Suprapubic skin (tissue), 4 donors: ENCODE data around the gene AP2A1. TPM values are rescaled to one million over a fixed set of nuclear protein-coding genes. Genes with fewer than 3 reads are reported as not detected.

ENCODE experiments used
- DNase-seq, 2 donors: peaks; one replicate each; pipeline ENCODE4 v3.0.0-alpha.2; 2019; ENCODE audit warnings: low spot score in 2 of 2
- H3K27ac ChIP-seq: fragments of 200-600 bp; sonication (generic); one replicate; pipeline ENCODE4 v1.5.1; 2019
- H3K27me3 ChIP-seq: fragments of 200-600 bp; sonication (generic); one replicate; pipeline ENCODE4 v1.5.1; 2019
- H3K36me3 ChIP-seq: fragments of 200-600 bp; sonication (generic); one replicate; pipeline ENCODE4 v1.5.1; 2019
- H3K4me1 ChIP-seq: fragments of 200-600 bp; sonication (generic); one replicate; pipeline ENCODE4 v1.5.1; 2019
- H3K4me3 ChIP-seq: fragments of 200-600 bp; sonication (generic); one replicate; pipeline ENCODE4 v1.5.1; 2019; ENCODE audit warnings: mild to moderate bottlenecking
- H3K9me3 ChIP-seq: fragments of 200-600 bp; sonication (generic); one replicate; pipeline ENCODE4 v1.5.1; 2019
- EP300 ChIP-seq: sonication (generic); formaldehyde crosslinking; IDR thresholded peaks from one replicate; pipeline ENCODE4 v1.6.1; 2017; ENCODE audit warnings: antibody characterized with exemption
- POLR2A ChIP-seq, 2 donors: fragments of 450-650 bp; IDR thresholded peaks; one replicate each; pipeline ENCODE4 v1.6.1; 2017; ENCODE audit warnings: antibody characterized with exemption in 2 of 2, mild to moderate bottlenecking in 2 of 2, moderate library complexity in 2 of 2
- POLR2AphosphoS5 ChIP-seq, 3 donors: sonication (generic); formaldehyde crosslinking; IDR thresholded peaks; one replicate each; pipeline ENCODE4 v1.6.1; 2017; ENCODE audit warnings: antibody characterized with exemption in 3 of 3
- whole genome bisulfite sequencing: methylation state at CpG from one replicate; pipeline ENCODE4 v1.1.5; 2018; 5-methylcytosine and 5-hydroxymethylcytosine counted together
- total RNA-seq, 4 donors: library from RNA; depleted of rRNA; stranded (reverse); fragments of >200 nt; gene quantifications; one replicate each; pipeline ENCODE4 v1.1.0, GENCODE V29; 2016
- TF ChIP-seq, protein P1 (sequence below), 2 donors: fragments of 200-600 bp in 1 of 2; fragments of 450-650 bp in 1 of 2; sonication (generic) in 1 of 2; IDR thresholded peaks; one replicate each; pipeline ENCODE4 v1.5.1; 2016 to 2019; ENCODE audit warnings: antibody characterized with exemption in 2 of 2, mild to moderate bottlenecking in 1 of 2, moderate library complexity in 1 of 2

The AP2A1 gene
- total RNA-seq, 4 donors from 2014 or later = 78.1 to 101 (median 93.4) TPM

DNA sequence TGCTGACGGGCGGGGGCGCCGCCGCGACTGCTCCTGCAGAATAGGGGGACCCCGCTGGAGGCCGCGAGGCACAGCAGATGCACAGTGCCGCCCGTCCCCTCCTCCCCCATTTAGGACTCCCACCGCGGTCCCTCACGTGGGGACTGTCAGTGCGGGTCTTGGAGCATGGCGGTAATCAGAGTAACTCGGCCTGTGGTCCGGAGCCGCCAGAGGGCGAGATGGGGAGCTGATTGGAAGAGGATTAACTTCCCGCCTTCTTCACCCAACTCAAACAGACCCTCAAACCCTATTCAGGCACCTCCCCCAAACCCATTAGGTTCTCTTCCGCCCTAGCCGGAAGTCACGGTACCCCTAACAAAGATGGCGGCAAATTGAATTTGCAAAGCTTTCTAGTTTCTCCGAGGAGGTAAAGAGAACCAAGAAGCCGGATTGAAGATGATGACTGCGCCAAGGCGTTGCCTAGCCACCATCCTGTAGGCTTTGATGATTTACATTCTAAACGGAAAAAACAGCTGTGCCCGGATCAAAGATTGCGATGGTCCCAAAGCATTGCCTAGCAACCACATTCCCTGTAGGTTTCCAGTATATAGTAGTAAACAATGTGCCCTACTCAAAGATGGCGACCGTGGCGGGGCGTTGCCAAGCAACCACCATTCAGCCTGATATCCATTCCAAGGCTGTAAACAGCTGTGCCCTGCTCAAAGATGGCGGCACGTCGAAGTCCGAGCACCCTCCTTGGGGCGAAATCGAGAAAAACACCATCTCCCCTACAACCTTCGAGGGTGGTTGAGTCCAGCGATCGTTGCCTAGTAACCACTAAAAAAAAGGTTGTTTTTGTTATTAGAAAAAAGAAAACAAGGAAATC lies 46.4 kb downstream of the AP2A1 start, which contains the start of gene FUZ:
Gene FUZ (minus strand): TSS at position 296 of the 865 bp plus-strand sequence. CDS start 186 bp downstream, at position 110.
- TF ChIP-seq EP300 = no peak
- TF ChIP-seq, protein P1, sequence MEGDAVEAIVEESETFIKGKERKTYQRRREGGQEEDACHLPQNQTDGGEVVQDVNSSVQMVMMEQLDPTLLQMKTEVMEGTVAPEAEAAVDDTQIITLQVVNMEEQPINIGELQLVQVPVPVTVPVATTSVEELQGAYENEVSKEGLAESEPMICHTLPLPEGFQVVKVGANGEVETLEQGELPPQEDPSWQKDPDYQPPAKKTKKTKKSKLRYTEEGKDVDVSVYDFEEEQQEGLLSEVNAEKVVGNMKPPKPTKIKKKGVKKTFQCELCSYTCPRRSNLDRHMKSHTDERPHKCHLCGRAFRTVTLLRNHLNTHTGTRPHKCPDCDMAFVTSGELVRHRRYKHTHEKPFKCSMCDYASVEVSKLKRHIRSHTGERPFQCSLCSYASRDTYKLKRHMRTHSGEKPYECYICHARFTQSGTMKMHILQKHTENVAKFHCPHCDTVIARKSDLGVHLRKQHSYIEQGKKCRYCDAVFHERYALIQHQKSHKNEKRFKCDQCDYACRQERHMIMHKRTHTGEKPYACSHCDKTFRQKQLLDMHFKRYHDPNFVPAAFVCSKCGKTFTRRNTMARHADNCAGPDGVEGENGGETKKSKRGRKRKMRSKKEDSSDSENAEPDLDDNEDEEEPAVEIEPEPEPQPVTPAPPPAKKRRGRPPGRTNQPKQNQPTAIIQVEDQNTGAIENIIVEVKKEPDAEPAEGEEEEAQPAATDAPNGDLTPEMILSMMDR (IDR thresholded peaks at IDR 0.05) = peak; percentile 20 to 23
- peak in 1 of 3 donors; percentile 95 for TF ChIP-seq POLR2AphosphoS5 (IDR thresholded peaks at IDR 0.05)
- no peak for TF ChIP-seq POLR2A (IDR thresholded peaks at IDR 0.05)
- 0% methylated on average over 19 of the region's 45 CpGs for WGBS
- Histone ChIP-seq H3K27me3 (no peaks in the 10 kb centered on the region), H3K4me1 (peaks cover 41% of the 10 kb centered on the region), H3K27ac (peak within 1 kb of the TSS; percentile 89), H3K36me3 (no peaks in the 10 kb centered on the region), H3K9me3 (no peaks in the 10 kb centered on the region), H3K4me3 (peak within 1 kb of the TSS; percentile 71)
- peak; percentile 99 for DNase-seq

DNA sequence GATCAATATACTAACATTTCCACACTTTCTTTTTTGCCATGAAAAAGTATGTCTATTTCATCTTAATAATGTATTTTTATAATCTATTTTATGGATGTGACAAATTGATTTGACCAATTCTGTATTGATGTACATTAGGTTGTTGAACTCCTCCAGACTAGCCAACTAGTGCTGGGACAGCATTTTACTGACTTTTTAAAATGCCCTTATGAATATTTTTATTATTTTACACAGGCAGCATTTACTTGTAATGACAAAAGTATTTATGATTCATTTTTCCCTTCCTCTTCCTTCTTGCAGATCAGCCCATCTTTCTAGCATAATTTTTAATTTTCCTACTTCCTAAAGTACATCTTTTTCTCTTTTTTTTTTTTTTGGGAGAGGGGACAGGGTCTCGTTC lies 47.2 kb downstream of the AP2A1 start:
- no peak for TF ChIP-seq POLR2A (IDR thresholded peaks at IDR 0.05)
- TF ChIP-seq POLR2AphosphoS5 (IDR thresholded peaks at IDR 0.05) = no peak
- TF ChIP-seq EP300 = no peak
- TF ChIP-seq, protein P1 (IDR thresholded peaks at IDR 0.05) = no peak
- Histone ChIP-seq H3K36me3 (no peaks in the 10 kb centered on the region), H3K27me3 (no peaks in the 10 kb centered on the region), H3K4me3 (peak overlapping the region; percentile 71), H3K27ac (peak overlapping the region; percentile 89), H3K9me3 (no peaks in the 10 kb centered on the region), H3K4me1 (peaks cover 39% of the 10 kb centered on the region)
- no peak for DNase-seq
- 60% methylated on average over 1 of the region's 1 CpG for WGBS

DNA sequence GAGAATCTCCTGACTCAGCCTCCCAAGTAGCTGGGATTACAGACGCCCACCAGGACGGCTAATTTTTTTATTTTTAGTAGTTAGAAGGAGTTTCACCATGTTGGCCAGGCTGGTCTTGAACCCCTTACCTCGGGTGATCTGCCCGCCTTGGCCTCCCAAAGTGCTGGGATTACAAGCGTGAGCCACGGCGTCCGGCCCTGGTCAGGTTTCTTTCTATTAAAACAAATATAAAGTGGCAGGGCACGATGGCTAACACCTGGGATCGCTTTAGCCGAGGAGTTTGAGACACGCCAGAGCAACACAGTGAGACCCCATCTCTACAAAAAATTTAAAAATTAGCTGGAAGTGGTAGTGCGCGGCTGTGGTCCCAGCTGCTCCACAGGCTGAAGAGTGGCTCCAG lies 49.8 kb downstream of the AP2A1 start:
- 90% methylated on average over 14 of the region's 14 CpGs for WGBS
- Histone ChIP-seq H3K4me1 (peaks cover 38% of the 10 kb centered on the region), H3K4me3 (no peak overlapping the region)

DNA sequence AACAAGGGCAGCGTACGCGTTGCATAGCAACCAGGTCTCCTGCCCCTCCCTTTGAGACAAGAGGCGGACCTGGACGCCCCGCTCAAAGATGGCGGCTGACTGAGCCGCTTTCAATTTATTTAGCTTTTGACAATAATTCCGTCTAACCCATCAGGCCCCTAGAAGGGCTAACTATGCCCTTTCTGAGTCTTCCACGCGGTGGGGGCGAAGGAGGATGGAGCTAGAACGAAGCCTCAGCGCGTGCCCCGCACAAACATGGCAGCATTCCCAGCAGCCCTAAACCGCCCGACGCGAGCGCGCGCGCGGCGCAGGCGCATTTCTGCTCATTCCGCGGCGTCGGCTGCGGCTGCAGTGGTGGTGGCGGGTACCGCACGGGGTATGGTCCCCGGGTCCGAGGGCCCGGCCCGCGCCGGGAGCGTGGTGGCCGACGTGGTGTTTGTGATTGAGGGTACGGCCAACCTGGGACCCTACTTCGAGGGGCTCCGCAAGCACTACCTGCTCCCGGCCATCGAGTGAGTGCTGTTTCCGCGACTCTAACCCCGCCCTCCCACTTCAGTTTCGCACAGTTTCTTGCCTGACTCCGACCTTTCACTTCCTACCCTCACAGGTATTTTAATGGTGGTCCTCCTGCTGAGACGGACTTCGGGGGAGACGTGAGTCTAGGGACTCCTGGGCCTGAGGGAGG lies 51.3 kb downstream of the AP2A1 start, which contains the start of gene MED25:
Gene MED25 (plus strand): TSS at position 326 of the 685 bp plus-strand sequence. CDS start 53 bp downstream, at position 379.
- 0% methylated on average over 21 of the region's 57 CpGs for WGBS
- peak in 1 of 2 donors; percentile 38 for TF ChIP-seq POLR2A (IDR thresholded peaks at IDR 0.05)
- no peak for TF ChIP-seq EP300
- TF ChIP-seq, protein P1 (IDR thresholded peaks at IDR 0.05) = peak; percentile 44 to 67
- TF ChIP-seq POLR2AphosphoS5 (IDR thresholded peaks at IDR 0.05) = peak in 1 of 3 donors; percentile 89
- H3K36me3 ChIP-seq = peaks cover 9% of the 10 kb centered on the region
- DNase-seq = peak; percentile 89 to 92
- no peaks in the 10 kb centered on the region for H3K9me3 ChIP-seq
- peaks cover 28% of the 10 kb centered on the region for H3K4me1 ChIP-seq
- H3K27me3 ChIP-seq = no peaks in the 10 kb centered on the region
- peak within 1 kb of the TSS; percentile 95 for H3K27ac ChIP-seq
- H3K4me3 ChIP-seq = peak within 1 kb of the TSS; percentile 70

More for the DNA sequence above, 49.8 kb downstream of the AP2A1 start:
- peak overlapping the region; percentile 95 for H3K27ac ChIP-seq
- TF ChIP-seq, protein P1 (IDR thresholded peaks at IDR 0.05) = no peak
- TF ChIP-seq POLR2AphosphoS5 (IDR thresholded peaks at IDR 0.05) (no peak), EP300 (no peak), POLR2A (IDR thresholded peaks at IDR 0.05) (no peak)
- no peaks in the 10 kb centered on the region for H3K27me3 ChIP-seq
- H3K9me3 ChIP-seq = no peaks in the 10 kb centered on the region
- peaks cover 5% of the 10 kb centered on the region for H3K36me3 ChIP-seq
- DNase-seq = peak in 1 of 2 donors; percentile 68
